ENCODE results near the gene MLXIP.
A peak's percentile ranks its signal among the peaks of the same experiment; 100 is the strongest.
"Not testable (repeated sequence)": the region's sequence is repeated elsewhere in the genome, so short reads cannot be mapped to it uniquely, and the experiment has no call there.

The MLXIP gene

DNA sequence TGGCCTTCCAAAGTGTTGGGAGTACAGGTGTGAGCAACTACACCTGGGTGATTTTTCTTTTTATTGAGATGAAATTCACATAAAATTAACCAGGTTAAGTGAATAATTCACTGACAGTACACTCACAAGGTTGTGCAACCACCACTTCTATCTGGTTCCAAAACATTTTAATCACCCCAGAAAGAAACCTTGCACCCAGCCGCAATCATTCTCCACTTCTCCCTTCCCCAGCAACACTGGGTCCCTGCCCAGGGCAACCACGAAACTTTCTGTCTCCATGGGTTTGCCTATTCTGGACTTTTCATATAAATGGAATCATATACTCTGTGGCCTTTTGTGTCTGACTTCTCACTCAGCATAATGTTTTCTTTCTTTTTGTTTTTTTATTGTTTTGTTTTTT, 26.3 kb upstream of the MLXIP start:
- no peak for DNase-seq (ENCODE audit: low read depth in 2 of 2)

DNA sequence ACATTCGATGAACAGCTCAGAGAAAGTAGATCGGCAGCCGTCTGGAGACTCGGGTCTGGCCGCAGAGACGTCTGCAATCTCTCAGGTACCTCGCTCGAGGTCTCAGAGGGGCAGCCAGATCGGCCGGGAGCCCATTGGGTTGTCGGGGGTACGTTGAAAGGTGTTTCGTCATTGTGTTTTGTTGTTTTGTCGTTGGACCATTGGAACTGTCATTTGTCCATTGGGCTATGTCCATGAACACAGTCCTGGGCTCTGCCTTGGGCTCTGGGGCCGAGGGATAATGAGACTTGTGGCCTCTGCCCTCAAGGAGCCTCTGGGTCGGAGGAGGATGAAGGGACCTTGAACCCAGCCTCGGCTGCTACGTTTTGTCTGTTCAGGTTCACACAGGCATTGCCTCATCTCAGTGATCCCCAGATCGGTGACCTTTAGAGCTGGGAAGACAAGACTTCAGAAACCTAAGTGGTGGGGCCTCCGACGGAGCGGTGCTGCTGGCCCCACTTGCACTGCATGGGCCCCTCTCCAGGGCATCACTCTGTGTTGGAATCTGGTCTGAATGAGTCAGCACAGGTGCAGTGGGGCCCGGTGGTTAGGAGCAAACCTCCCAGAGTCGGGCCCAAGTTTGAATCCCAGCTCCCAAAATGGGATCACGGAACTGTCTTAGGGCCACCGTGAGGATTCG, 23.6 kb upstream of the MLXIP start:
- DNase-seq (ENCODE audit: low read depth in 2 of 2), result no peak

DNA sequence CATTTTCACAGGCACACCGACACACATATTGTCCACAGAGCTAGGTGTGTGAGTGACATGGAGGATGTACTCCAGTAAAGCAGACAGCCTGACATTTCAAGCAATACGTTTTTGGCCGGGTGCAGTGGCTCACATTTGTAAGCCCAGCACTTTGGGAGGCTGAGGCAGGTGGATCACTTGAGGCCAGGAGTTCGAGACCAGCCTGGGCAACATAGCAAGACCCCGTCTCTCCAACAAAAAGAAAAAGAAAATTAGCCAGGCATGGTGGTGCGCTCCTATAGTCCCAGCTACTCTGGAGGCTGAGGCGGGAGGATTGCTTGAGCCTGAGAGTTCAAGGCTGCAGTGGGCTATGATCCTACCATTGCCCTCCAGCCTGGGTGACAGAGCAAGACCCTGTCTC, 22.1 kb upstream of the MLXIP start:
- not testable (repeated sequence) for DNase-seq (ENCODE audit: low read depth in 2 of 2)

DNA sequence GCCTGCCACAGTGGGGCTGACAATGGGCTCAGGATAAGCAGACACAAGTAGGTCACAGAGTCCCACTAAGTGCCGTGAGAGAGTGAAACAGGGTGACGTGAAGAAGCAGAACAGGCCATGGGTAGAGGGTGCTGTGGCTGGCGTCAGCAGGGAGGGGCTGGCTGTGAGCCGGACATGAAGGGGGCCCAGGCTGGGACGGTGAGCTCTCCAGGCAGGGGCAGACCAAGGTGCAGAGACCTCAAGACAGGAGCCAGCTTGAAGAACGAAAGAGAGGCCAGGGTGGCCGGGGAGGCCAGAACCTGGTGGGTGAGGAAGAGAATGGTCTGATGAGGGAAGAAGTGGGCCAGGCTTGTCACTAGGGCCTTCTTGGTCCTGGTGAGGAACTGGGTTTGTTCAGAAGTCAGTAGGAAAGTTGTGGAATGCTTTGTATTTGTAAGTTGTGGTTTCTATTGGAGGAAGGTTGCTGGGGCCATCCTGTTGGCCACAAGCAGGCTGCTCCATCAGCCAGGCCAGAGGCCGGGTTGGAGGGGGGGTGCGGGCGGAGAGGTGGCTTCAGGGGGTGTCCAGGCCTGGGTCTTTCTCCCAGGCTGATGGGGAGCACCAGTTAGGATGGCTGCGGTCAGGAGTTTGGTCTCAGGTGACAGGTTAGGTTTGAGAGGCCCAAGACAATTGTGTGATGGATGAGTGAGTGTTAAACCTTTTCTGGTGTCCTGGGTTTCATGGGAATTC, 21.4 kb upstream of the MLXIP start:
- DNase-seq (ENCODE audit: low read depth in 2 of 2), result no peak

DNA sequence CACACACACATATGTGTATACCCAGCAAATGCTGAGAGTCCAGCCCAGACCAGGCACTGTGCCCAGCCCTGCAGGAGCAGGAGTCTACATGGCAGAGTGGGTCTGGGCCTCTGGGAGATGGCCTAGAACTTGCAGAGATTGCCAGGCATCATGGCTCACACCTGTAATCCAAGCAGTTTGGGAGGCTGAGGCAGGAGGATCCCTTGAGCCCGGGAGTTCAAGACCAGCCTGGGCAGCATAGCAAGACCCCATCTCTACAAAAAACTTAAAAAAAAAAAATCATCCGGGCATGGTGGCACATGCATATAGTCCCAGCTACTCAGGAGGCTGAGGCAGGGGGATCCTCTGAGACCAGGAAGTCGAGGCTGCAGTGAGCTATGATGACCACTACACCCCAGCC, 20.8 kb upstream of the MLXIP start:
- DNase-seq (ENCODE audit: low read depth in 2 of 2), result no peak

DNA sequence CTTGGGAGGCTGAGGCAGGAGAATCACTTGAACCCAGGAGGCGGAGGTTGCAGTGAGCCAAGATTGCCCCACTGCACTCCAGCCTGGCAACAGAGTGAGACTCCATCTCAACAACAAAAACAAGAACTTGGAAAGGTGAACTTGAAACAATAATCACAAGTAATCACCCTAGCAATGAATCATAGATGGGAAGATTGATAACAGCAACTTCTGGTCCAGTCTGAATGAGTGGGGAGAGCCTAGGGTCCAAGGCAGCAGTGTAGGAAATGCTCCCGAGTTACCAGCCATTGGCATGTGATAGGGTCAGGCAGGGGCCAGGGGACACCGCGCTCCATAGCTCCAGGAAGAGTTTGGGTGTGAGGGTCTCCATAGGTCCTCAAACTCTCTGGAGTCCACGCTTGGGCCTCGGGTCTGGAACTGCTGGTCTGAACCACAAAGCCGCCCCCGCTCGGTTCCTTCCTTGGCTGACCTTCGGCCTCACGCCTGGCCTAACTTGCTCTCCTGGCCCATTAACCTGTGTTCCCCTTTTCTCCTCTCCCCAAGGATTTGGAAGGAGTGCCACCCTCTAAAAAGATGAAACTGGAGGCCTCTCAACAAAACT, 19.9 kb upstream of the MLXIP start:
- DNase-seq (ENCODE audit: low read depth in 2 of 2), result no peak

DNA sequence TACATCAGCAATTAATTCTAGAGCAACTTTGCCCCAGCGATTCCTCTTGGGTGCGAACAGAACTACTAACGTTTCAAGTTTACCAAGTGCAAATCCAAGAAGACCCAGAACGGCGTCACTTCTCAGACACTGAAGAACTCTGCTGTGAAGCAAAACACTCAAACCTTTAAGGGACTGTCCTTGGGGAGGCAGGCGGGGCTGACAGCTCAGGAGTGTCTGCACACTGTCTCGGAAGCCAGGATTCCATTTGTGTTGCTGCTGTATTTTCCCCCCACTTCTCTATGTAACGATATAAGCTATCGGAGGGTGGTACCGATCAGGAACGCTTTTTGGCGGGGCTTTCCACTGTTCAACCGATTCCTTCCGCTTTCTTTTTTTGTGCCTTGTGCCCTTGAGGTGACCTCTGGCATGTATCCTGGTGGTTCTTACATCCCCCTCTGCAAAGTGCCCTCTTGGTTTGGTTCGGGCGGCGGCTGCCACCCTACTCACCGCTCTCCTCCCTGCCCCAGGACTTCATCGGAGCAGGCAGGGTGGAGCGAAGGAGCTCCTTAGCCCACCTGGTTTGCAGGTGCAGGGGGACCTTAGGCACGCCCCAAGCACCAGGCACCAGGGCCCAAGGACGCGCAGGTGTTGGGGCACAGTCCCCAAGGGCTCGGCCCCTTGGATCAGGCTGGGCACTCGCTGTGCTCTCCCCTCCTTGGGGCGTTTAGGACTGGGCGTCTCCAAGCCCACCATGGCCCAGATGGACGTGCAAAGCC, 19.2 kb upstream of the MLXIP start:
- no peak for DNase-seq (ENCODE audit: low read depth in 2 of 2)

DNA sequence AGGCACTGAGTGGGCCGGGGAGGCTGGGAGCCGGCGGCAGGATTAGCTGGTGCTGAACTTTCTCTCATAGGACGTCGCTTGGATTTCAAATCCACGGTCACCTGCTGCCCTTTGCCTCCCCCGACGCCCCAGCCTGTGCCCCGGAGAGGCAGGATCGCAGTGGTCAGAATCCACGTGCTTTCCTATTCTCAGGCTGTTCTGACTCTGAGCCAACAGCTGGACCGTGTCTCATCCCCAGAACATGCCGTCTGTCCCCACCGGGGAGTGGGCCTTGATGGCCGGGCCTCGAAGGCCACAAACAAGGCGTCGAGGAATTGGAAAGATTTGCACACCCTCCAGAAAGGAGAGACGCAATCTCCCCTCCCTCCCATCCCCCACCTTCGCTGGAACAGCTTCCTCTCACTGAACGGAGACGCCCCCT, 18.5 kb upstream of the MLXIP start:
- DNase-seq (ENCODE audit: low read depth in 2 of 2), result no peak

DNA sequence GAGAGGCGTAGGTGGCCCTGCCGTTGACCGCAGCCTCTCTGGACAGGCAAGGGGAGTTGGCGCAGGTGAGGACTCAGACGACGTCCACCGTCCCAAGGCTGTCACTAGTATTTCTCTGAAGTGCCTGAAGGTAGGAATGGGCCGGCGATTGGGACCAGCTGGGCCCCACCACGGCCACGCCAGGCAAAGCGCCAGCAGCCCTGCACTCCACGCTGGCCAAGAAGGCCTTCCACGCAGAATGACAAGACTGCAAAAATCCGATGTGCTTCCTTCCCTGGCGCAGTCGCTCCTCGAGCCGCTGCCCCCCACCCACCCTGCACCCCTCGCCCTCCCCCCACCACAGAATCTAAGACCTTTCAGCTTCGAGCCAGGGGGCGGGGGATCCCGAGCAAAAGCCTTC, 17.3 kb upstream of the MLXIP start:
- DNase-seq (ENCODE audit: low read depth in 2 of 2), result no peak

DNA sequence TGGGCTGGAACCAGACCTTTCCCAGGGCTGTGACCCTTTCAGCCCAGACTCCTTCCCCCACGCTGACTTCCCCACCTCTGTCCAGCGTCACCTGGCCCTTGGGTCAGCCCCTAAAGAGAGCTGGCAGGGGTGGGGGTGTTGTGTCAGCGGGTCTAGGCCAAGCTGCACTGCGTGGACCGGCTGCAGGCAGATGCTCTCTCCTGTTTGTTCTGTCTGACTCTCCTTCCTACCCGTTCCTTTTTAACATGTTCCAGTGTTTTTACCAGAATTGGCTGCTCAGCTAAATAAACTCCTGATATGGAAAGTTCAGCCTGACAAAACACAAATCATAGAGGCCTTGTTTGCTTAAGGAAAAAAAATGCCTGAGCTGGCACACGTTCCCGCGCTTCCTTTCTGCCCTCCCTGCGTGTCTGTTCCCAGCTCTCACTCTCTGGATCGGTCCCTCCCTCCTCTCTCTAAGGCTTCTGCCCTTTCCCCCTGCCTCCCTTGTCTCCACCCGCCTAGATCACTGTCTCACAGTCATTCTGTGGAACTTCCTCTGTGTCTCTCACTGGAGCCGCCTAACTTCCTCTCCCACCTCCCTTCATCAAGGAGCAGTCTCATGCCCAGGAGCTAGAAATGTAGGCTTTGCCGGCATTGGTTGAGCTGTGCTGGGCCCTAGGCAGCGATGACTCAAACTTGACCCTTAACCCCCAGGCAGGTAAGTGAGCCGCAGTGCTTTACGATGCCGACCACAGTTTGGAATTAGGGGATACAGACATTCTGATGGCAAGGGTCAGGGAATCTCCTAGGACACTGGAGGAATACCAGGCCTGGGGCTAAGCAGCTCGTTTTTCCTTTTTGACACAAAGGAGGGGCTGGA, 15.5 kb upstream of the MLXIP start:
- DNase-seq (ENCODE audit: low read depth in 2 of 2), result no peak

DNA sequence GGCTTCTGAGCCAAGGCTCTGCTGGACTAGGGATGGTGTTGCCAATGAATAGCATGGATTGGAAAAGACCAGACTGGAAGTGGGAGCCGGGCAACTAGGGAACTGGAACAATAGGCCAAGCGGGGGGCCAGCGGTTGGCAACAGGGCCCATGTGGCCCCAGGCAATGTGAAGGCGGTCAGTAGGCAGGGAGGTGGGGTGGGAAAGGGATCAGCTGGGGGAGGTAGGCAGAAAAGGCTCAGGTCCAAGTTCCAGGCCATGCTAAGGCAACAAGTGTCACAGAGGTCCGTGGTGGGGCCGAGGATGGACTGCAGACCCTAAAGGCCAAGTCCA, 14.9 kb upstream of the MLXIP start:
- no peak for DNase-seq (ENCODE audit: low read depth in 2 of 2)

DNA sequence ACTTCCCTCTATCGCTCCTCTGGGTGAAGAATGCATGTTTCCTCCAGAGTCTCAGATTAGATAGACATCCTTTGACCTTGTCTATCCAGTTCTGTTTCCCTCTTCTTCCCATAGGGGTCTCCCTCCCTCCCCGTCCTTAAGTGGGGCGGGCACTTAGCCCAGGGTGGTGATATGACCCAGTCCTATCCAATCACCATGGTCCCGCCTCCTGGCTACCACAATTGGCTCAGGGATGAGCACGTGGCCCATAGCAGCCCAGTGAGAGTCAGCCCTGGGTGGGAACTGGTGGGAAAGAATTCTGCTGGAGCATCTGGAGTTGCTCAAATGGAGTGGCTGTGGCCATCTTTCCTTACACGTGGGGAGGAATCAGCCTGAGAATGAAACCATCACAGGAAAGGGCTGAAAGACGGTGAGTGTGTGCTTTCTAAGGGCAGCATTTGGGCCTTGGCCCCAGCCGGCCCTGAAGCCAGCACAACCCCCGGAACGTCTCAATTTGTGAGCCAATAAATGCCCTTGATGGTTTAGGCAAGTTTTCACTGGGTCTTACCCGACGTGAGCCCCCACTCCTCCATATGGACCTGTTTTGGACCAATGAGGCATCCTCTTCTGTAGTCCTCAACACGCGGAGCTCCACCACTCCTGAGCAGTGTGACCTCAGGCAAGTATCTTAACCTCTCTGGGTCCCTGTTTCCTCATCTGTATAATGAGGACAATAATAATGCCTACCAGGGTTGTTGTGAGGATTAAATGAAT, 14.4 kb upstream of the MLXIP start:
- DNase-seq (ENCODE audit: low read depth in 2 of 2), result peak in 1 of 2 donors; percentile 30

DNA sequence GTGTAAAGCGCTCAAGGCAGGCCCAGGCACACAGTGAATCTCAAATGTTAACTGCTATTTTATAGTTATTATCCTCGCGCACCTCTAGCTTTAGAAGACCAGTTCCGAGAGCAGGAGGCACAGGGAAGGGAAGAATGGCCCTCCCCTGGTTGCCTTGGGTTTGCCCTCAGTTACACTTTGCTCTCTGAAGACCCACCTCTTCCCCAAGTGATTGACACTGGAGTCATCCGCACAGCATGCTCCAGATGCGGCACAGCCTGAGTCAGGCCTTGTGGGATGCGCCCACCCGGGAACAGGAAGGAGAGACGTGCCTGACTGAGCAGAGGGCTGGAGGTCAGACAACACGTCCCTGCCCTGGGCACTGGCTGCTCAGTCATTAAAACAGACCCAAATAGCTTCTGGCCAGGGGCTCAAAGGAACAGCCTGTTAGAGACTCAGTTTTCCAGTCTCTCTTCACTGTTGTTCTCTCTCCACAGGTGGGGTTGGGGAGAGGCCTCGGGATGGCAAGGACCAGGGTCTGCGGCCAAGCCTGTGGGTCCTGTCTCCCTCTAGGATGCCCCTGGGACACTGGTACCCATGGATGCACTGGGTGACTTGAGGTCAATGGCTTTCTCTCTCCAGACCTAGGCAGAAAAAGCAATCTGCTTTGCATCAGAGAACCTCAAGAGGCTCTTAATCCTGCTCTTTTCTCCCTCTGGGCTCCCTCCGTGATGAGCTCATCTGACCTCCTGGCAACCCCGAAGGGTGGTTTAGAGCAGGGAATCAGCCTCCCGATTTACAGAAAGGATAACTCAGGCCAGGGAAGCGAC, 13.6 kb upstream of the MLXIP start:
- DNase-seq (ENCODE audit: low read depth in 2 of 2), result no peak

DNA sequence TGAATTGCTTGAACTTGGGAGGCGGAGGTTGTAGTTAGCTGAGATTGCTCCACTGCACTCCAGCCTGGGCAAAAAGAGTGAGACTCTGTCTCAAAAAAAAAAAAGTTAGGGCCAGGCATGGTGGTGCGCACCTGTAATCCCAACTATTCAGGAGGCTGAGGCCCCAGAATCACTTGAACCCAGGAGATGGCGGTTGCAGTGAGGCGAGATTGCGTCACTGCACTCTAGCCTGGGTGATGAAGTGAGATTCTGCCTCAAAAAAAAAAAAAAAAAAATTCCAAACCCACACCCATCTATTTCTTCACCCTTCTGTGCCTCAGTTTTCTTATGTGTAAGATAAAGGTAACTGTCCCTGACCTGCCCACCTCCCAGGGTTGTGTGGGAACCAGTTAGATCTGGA, 11.0 kb upstream of the MLXIP start:
- no peak for DNase-seq (ENCODE audit: low read depth in 2 of 2)

DNA sequence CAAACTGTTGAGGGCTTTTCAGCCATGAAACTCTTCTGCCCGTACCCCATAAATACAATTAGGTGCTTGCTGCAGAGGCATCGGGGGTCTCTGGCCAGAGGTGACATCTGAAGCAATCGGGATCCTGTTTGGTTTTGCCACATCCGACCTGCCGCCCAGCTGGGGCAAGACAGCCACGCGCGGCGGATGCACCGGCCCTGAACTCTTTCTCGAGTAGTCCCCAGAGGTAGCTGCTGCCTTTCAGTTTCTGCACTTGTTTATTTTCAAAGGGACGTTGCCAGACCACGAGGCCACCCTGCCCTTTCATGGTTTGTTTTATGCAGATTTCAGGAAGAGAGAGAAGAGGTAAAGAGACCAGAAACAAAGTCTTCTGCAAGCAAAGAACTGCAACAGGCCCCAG, 10.6 kb upstream of the MLXIP start:
- DNase-seq (ENCODE audit: low read depth in 2 of 2), result no peak

DNA sequence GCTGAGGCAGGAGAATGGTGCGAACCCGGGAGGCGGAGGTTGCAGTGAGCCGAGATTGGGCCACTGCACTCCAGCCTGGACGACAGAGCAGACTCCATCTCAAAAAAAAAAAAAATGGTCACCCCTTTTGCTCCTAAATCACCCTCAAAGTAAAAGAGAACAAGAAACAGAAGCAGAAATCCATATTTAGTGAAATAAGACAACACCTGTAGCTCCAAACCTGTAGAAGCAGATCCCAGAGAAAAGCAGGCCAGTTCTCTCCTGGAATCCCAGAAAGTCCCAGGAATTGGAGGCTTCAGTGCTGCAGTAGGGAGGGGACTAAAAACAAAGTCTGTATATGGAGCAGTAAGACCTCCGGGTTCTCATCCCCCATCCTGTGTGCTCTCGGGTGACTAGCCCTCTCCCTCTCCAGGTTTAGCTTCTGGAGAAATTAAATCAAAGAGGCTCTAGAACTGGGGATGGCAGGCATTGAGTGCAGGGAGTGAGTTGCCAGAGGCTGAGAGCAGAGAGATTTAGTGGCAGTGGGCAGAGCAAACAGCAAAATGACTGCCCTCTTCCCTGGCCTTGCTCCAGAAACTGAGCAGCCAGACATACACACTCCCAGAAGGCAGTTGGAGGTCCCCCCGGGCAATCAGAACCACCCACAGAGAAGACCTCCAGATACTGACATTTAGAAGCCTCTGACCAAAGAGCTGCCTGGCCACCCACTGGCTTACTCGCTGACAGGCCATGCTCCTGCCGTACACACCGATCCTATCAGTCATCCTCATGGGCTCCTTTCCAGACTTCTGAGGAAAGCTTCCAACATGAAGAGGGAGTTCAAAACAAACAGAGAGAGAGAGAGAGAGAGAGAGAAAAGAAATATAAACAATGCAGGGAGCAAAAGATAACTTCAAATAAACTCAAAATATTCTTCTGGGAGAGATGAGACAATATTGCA, 6.3 kb upstream of the MLXIP start:
- no peak for DNase-seq (ENCODE audit: low read depth in 2 of 2)

DNA sequence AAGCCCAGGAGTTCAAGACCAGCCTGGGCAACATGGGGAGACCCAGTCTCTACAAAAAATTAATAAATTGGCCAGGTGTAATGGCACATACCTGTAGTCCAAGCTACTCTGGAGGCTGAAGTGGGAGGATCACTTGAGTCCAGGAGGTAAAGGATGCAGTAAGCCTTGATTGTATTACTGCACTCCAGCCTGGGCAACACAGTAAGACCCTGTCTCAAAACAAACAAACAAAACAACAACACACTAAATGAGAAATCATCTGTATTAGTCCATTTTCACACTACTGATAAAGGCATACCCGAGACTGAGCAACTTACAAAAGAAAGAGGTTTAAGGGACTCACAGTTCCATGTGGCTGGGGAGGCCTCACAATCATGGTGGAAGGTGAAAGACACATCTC, 4.7 kb upstream of the MLXIP start:
- no peak for DNase-seq (ENCODE audit: low read depth in 2 of 2)

DNA sequence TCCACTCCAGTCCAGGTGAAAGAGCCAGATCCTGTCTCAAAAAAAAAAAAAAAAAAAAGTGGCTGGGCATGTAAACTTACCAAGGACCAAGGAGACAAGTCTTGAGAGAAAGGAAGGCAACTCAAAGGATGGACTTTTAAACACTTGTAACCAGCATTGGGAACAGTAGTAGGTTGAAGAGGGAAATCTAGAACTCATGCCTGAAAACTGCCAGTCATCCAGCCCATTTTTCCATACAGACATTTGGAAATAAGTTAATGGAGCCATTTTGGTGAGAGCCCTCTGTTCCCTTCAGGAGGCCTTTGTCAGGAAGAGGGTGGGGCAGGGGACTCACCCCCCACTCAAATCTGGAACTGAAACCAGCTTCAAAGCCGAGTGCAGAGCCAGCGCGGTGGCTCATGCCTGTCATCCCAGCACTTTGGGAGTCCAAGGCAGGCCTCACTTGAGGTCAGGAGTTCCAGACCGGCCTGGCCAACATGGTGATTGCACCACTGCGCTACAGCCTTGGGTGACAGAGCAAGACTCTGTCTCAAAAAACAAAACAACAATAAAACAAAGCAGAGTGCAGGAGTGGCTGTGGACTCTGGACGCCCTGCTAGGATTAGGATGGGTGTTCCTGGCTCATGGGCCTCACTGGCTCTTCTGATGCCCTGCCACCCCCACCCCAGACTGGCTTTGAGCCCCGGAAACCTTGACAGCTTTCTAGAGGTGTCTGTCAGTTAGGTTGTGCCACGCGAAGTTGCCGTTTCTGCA, 1.6 kb upstream of the MLXIP start:
- DNase-seq (ENCODE audit: low read depth in 2 of 2), result no peak

All from stimulated activated CD8-positive, alpha-beta memory T cell treated with anti-CD3 and anti-CD28 coated beads, Interleukin-2, amount 100 ng/mL, for 48 hours (primary cell).